Stimulated activated CD8-positive, alpha-beta memory T cell treated with anti-CD3 and anti-CD28 coated beads, Interleukin-7, amount 100 ng/mL, for 48 hours (primary cell): ENCODE measurements around the gene MANSC1.

Experiments
- DNase-seq, 2 donors: peaks; one replicate each; pipeline ENCODE4 v3.0.0-alpha.2; 2020; ENCODE audit warnings: low read depth in 1 of 2; ENCODE audit errors: extremely low read depth in 1 of 2

Gene MANSC1

DNA sequence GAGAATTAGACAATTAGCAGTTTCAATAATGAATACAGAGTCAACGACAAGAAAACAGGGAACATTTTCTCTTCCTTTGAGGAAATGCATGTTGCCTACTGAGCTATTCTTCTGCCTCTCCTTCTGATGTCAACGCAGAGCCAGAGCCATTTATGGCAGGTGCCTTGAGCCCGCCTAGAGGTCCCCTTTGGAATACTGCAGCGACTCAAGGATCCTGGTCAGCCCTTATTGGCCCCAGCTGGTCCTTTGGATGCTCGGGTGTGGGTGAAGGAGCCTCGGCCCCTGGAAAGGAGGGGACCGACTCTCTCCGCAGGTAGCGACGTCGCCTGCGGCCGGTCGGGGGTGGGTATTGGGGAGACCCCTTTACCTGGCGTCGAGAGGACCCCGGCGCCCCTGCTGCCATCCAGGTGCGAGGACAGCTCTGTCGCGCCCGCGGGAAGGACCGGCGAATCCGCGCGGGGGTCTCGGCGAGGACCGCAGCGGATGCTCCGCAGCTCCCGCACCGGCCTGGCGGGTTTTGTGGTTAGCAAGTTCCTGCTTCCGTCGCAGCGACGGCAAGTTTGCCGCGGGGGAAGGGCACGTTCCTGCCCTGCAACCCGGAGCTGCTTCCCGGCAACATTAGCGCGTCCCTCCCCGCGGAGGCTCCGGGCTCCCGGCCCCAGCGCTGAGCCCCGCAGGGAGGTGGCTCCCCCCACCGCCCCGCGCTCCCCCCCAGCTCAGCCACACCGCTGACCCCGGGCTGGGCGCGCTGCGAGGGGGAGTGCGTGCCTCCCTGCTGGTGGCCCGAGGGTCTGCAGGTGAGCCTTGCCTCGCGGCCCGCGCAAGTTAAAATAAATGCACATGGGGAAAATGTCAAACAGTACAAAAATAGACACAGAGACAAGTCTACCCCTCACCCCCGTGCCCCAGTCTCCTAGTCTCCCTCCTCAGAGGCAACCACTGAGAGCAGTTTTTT is at the start of gene MANSC1:
MANSC1 (minus strand) TSS at position 532 of the 955 bp plus-strand sequence. CDS start 6,928 bp downstream, outside the sequence.
- no peak for DNase-seq

DNA sequence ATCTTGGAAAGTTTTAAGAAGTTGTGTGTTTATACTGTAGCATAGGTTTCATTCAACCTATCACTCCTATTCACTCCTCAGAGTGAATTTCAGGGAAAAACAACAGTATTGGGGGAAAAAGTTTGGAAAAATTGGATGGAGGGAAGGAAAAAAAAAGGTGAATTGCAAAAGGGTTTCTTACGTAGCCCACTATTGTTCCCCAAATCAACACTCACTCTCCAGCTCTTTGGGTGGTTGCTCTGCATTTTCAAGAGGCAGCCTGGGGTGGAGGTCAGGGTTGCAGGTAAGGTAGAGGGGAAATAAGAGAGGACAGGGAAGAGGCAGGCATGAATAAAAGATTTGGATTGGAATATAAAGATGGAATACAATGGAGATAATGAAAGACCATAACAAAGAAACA is 49.1 kb upstream of the MANSC1 start:
- no peak for DNase-seq

DNA sequence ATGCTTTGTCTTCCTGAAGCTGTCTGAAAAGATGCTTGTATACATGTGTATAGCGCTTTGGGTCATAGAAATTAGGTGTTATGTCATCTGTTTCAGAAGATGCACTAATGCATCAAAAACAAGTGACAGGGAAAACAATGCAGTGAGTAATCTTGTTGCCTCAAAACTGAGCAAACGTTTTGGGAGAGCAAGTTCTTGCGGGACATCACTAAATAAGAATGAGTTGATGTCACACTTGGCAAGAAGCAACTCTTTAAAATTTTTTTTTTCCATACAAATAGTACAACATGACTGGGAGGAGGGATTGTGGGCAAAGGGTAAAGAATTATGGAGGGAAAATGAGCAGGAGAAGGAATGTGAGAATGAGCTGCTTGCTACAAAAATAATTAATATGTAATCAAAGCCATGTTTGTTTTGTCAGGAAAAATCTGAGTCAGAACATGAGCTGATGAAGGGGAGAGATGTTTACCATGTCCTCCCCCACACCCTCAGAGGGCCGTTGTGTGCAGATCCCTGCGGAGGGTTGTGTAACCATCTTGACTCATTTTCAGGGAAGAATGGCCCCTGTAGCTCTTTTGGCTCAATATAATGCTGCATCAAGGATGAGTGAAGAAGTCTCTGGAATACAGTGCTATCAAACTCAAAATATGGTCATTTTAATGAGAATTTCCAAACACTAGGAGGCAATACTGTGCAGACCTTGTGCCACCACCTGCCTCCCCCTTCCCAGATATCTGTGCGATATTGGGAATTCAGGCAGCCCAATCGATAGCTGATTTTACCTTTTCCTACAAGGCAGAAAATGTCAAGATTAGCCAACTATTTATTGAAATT is 48.2 kb upstream of the MANSC1 start:
- no peak for DNase-seq

DNA sequence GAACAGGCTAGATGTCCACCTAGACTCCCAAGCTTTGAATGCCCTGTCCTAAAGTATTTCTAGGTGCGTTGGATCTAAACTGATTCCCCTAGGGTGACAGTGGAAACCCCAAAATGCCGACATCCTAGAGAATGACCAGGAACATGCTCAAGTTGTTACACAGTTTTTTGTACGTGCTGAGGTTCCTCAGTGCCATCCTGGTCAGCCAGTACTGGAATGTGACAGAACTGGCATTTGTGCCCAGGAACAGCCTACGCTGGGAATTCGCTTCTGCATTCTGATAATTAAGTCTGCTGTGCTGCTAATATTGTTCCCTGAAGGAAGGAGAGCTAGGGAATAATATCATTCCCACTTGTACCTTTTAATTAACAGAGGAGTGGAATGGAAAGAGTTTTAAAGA is 47.1 kb upstream of the MANSC1 start:
- no peak for DNase-seq

DNA sequence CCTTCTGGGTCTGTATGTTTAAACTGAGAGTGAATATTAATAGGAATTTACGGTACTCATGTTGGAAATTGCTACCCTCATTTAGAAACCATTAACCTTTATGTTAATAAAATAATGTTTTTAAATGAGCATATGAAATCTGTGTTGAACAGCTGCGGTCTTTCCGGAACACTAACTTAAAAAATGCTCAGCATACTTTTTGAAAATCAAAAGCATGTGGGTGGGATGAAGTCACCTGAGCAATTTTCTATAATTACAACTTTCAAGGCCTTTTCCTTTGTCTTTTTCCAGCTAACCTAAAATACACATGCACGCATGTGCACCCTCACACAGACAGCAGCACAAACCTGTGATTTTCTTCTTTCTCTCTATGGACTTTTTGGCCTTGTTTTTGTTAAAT is 46.7 kb upstream of the MANSC1 start:
- no peak for DNase-seq

DNA sequence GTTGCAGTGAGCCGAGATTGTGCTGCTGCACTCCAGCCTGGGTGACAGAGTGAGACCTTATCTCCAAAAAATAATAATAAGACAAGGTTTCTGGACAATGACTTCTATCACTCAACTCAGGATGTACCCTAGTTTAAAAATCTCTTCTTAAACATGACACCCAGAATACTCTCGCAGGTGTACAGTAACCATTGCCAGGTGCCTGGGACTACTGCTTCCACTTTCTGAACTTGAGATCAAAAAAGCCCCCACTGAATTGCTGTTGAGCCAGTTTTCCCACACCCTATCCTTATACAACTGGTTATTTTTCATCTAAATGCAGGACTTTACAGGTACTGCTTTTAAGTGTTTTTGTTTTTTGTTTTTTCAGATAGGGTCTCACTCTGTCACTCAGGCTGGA is 43.1 kb upstream of the MANSC1 start:
- DNase-seq, result no peak

DNA sequence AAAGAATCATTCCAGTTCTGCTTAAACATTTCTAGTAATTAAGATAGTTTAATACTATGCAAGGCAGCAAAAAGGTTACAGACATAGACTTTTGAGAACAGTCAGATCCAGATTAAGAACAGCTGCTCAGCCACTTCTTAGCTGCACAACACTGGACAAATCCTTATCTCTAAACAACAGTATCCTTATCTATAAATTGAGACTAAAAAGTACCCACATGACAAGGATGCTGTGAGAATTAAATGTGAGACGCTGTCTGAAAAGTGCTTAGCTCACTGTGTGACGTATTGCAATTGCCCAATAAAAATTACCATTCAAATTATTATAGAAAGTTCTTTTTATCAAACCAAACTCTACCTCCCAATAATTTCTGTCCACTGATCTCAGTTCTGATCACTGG is 42.4 kb upstream of the MANSC1 start:
- no peak for DNase-seq

DNA sequence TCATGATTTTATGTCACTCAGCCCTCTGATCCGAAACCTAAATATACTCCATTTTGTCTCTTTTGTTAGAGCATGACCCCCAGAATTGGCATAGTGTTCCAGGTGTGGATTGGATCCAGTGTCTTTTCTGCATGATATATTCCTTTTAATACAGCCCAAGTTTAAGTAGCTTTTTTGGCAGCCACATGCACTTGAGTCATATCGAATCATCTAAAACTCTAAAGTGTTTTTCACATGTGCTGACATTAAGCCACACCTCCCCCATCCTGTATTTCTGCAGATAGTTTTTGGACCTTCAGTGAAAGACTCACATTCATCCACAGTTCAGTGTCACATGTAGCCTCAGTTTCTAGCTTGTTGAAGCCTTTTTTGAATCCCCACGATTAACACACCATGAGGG is 37.5 kb upstream of the MANSC1 start:
- no peak for DNase-seq

DNA sequence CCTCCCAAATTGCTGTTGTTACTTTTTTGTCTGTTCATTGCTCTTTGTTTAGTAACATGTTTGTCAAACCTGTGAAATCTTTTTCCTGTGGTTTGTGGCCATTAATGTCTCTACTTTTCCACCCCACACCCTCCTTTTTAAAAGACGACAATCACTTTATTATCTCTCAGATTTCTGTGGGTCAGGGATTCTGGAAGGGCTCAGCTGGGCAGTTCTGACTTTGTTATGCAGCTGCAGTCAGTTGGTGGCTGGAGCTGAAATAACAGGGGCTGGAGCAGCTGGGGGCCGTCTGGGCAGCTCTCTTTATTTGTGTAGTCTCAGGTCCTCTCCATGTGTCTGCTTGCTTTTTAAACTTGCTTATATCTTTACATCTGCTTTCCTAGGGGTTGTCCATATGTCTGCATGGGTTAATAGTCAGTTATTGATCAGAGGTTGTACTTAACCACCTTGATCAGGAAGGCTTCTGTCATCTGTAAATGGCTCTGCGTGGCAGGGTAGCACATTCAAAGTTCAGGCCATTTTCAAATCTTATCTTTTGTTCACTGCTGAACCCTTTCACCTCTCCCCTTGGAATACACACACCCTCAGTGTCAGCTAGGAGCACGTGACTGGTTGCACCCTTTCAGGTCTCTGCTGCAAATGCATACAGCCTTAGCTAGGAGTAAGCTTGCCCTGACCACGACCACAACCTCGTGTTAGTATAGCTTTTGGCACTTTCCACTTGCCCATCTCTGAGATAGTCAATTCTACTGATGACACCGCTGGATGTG is 34.7 kb upstream of the MANSC1 start:
- peak; percentile 27 to 62 for DNase-seq

DNA sequence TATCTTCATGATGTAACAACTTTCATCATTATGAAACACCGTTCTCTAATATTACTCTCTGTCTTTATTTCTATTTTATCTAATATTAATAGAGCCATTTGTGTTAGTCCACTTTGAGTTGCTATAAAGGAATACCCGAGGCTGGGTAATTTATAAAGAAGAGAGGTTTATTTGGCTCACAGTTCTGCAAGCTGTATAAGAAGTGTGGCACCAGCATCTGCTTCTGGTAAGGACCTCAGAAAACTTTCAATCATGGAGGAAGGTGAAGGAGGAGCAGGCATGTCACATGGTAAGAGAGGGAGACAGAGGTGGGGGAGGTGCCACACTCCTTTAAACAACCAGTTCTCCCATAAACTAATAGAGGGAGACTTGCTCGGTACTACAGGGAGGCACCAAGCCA is 31.9 kb upstream of the MANSC1 start:
- DNase-seq, result no peak

DNA sequence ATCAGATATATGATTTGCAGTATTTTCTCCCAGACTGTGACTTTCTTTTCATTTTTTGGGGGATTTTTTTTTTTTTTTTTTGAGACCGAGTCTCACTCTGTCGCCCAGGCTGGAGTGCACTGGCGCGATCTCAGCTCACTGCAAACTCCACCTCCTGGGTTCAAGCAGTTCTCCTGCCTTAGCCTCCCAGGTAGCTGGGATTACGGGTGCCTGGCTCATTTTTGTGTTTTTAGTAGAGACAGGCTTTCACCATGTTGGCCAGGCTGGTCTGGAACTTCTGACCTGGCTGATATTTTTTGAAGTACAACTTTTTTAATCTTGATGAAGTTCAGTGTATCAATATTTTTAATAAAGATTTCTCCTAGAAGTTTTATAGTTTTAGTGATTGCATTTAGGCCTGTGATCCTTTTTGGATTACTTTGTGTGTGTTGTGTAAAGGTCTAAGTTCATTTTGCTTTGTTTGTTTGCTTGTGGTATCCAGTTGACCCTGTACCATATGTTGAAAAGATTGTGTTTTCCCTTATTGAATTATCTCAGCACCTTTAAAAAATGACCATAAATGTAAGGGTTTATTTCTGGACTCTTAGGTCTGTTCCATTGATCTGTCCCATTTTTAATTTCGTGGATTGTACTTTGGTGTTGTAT is 31.0 kb upstream of the MANSC1 start:
- DNase-seq, result no peak

DNA sequence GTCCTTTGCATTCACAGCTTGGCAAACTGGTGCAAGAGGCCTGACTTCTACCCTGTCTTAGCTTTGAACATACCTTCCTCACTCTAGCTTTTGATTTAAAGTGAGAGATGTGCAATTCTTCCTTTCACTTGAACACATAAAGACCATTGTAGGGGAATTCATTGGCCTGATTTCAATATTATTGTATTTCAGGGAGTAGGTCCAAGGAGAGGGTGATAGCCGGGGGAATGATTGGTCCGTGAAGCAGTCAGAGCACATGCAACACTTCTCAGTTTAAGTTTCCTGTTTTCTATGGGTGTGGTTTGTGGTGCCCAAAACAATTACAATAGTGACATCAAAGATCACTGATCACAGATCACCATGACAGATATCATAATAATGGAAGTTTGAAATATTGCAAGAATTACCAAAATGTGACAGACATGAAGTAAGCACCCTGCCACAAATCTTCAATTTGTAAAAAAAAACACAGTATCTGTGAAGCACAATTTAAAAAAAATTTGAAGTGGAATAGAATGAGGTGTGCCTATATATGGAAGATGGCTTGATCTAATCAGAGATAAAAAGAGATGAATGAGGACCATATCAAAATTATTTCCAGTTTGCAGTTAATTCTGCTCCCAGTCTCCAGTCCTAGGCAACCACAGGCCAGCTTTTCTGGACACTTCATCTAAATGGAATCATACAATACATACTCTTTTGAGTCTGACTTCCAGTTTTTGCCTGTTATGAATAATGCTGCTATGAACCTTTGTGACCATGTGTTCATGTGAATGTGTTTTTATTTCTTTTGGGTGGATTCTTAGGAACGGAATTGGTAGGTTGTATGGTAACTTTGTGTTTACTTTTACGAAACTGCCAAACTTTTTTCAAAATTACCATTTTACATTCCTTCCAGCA is 30.0 kb upstream of the MANSC1 start:
- DNase-seq, result no peak

DNA sequence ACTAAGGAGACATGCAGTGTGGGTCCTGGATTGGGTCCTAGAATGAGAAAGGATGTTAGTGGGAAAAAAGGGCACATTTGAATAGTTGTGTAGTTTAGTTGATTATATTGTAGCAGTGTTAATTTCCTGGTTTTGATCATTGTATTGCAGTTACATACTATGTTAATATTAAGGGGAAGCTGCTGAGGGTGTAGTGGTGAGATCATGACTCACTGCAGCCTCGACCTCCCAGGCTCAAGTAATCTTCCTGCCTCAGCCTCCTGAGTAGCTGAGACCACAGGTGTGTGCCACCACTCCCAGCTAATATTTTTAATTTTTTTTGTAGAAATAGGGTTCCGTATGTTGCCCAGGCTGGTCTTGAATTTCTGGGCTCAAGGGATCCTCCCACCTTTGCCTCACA is 28.6 kb upstream of the MANSC1 start:
- no peak for DNase-seq

DNA sequence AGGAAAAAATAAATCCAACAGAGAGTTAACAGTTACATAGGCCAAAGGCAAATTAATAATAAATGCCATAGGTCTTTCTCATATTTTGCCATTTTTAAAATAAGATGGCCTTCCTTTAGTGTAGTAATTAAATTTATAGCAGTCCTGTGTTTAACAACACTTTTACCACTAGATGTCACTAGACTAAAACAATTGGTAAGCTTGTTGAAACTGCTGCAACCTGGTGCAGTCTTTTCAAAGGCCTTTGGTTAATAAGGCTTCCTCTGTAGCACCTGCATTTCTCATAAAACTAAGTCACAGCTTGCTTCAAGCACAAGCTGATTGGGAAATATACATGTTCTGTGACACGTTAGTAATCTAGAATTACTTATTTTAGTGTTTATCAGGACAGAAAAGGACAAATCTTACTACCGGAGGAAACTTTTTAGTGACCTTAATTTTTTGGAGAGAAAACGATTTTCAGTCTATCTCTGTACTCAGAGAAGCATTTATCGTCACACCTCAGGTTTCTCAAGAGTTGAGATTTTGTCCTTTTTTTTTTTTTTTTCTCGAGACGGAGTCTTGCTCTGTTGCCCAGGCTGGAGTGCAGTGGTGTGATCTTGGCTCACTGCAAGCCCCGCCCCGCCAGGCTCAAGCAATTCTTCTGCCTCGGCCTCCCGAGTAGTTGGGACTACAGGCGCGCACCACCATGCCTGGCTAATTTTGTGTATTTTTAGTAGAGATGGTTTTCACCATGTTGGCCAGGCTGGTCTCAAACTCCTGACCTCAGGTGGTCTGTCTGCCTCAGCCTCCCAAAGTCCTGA is 26.8 kb upstream of the MANSC1 start:
- DNase-seq, result no peak

DNA sequence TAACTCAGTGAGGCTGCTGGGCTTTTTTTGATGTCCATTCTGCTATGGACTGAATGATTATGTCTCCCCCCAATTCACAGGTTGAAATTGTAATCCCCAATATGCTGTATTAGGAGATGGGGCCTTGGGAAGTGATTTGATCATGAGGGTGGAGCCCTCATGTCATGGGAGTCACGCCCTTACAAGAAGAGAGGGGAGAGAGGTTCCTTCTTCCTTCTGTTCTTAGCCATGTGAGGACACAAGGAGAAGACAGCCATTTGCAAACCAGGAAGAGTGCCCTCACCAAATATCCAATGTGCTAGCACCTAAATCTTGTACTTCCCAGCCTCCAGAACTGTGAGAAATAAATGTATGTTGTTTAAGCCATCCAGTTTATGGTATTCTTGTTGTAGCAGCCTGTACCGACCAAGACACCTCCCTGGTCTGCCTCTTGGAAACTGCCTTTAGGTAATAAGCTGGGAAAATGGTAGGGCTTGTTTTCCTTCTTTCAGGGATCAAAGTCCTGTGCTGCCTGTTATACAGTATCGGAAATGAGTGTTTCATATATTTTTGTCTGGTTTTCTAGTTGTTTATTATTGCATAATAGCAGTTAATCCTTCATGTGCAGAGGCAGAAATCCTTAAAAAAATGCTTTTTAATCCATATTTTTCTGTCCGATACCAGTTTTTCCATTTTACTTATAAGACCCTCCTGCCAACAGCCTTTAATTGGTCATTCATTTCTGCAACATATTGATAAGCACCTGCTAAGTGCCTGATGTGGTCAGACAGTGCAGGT is 23.1 kb upstream of the MANSC1 start:
- DNase-seq, result no peak

DNA sequence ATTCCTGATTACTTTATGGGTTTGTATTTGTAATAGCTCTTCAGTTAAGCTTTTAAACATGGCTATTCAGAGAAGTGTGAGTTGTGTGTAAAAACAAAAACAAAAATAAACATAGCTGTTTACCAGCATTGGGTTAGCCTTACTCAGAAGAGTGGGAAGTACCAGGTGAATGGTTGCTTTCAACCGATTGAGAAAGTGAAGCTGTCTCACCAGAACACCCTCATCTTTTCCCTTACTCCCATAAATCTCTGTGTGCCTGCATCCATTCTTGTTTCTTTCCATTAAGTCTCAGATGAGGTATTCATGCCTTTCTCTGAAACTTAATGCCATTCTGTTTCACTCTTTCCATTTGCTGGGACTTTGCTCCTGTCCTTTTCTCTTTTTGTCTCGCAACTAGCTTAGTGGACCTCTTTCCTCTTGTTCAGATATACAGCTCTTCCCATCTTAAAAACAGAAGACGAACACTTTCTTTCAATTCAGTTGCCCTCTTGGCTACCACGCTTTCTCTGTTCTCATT is 17.5 kb upstream of the MANSC1 start:
- DNase-seq, result no peak

DNA sequence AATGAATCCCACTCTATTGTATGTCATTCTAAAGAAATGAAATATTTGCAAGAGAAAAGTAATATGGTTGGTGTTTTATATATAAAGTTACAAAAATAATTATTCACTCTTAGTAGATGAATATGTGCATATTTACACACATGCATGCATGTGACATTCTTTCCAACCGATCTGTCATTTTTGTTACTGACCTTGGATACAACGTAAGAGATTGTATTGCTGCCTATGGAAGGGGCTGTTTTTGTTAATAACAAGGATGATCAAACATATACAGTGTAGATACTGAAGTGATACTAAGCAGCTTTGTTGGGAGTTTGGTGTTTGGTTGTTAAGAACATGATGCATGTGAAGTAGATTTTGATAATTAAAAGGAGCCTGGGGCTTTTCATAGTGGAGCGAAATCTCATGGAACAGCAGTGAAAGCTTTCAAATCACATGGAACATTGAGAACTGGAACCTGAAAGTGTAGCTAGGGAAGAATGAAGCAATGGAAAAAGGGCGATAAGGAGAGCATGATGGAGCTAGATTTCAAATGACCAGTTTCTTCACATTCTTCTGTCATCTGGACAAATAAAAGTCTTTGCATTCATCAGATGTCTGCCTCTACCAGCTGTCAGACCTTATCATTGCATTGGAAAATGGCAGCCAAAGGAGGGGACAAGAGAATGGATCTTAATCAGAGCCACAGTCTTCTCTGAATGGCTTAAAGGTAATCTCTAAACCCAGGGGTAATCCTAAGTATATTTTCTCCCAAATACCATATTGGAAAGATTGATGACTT is 16.8 kb upstream of the MANSC1 start:
- DNase-seq, result no peak
